Memory B cell (primary cell): ENCODE data around the gene CACNA1G.

Experiments used
- ATAC-seq: fragments of 150-1000 bp; cut with Tn5 transposase; 2 replicates; pipeline ENCODE4 v1.10.0; 2021; ENCODE audit warnings: low read depth, mild to moderate bottlenecking, moderate library complexity
- DNase-seq, 2 donors: peaks; one replicate each; pipeline ENCODE4 v3.0.0; 2022; ENCODE audit warnings: low spot score in 2 of 2
- H3K27ac Mint-ChIP-seq: one replicate; pipeline ENCODE4 v1.8.0; 2022; ENCODE audit warnings: mild to moderate bottlenecking, moderate library complexity, mixed read lengths
- H3K27me3 Mint-ChIP-seq: one replicate; pipeline ENCODE4 v1.8.0; 2022; ENCODE audit warnings: mixed read lengths
- H3K36me3 Mint-ChIP-seq: one replicate; pipeline ENCODE4 v1.8.0; 2022; ENCODE audit warnings: mild to moderate bottlenecking, mixed read lengths
- H3K4me1 Mint-ChIP-seq: one replicate; pipeline ENCODE4 v1.8.0; 2022; ENCODE audit warnings: mixed read lengths
- H3K4me3 Mint-ChIP-seq: one replicate; pipeline ENCODE4 v1.8.0; 2022; ENCODE audit warnings: mild to moderate bottlenecking, moderate library complexity, mixed read lengths
- H3K9me3 Mint-ChIP-seq: one replicate; pipeline ENCODE4 v1.8.0; 2022; ENCODE audit warnings: mixed read lengths

The CACNA1G gene

DNA sequence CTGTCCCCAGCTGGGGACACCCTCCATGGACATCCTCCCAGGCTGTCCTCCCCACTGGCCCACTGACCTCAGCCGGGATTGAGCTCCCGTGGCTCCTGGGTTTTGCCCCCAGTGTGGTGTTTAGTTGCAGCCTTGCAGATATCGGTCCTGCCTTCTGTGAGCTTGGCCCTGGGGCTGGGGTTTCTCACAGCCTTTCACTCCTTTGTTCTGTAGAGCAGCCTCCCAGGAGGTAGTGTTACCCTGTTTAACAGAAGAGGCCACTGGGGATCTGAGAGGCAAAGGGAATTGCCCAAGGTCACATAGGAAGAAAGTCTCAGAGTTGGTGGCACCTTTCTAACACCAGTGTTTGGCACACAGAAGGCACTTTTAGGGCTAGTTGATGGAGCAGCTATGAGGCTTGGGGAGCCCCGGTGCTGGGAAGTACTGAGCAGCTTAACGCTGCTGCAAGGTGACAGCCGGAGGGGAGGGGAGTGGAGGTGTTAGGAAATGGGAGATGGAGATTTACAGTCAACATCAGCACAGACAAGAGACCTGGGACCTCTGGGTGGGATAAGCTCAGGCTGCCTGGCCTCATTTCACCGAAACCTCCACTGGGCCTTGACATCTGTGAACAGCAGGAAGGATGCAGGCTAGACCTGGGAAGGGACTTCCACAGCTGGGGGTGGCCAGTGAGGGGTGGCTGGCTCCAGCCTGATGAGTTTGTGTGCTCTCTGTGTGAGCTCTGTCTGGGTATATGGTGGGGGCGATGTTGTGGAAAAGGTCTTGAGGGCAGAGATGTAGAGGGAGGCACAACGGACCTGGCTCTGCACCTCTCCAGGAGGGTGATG lies 26.1 kb downstream of the CACNA1G start:
- H3K9me3 Mint-ChIP-seq = no peaks in the 10 kb centered on the region

DNA sequence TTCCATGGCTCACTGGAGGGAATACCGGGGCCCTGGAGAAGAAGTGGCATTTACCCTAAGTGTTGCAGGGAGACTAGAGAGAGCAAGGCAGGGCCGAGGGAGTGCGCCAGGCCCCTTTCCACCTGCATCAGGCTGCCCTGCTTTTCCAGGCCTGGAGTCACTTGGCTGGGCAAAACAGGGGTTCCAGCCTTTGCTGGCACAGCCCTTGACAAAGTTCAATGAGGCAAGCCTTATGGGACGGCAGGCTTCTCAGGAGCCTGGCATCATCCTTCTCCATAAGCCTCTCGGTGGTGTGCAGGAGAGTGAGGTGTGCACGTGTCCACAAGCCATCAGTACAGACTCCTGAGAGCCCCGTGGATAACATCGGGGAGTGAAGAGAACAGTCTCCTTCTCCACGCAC lies 27.1 kb downstream of the CACNA1G start:
- H3K27me3 Mint-ChIP-seq = peaks cover 16% of the 10 kb centered on the region
- H3K4me3 Mint-ChIP-seq = no peak overlapping the region
- H3K36me3 Mint-ChIP-seq = no peaks in the 10 kb centered on the region
- no peak for ATAC-seq
- no peak overlapping the region for H3K27ac Mint-ChIP-seq
- no peaks in the 10 kb centered on the region for H3K4me1 Mint-ChIP-seq
- no peaks in the 10 kb centered on the region for H3K9me3 Mint-ChIP-seq
- no peak for DNase-seq

More for the DNA sequence above, 26.1 kb downstream of the CACNA1G start:
- Mint-ChIP-seq H3K4me1 (no peaks in the 10 kb centered on the region), H3K36me3 (no peaks in the 10 kb centered on the region), H3K27ac (no peak overlapping the region), H3K4me3 (no peak overlapping the region), H3K27me3 (peaks cover 22% of the 10 kb centered on the region)
- ATAC-seq (no peak), DNase-seq (no peak)

DNA sequence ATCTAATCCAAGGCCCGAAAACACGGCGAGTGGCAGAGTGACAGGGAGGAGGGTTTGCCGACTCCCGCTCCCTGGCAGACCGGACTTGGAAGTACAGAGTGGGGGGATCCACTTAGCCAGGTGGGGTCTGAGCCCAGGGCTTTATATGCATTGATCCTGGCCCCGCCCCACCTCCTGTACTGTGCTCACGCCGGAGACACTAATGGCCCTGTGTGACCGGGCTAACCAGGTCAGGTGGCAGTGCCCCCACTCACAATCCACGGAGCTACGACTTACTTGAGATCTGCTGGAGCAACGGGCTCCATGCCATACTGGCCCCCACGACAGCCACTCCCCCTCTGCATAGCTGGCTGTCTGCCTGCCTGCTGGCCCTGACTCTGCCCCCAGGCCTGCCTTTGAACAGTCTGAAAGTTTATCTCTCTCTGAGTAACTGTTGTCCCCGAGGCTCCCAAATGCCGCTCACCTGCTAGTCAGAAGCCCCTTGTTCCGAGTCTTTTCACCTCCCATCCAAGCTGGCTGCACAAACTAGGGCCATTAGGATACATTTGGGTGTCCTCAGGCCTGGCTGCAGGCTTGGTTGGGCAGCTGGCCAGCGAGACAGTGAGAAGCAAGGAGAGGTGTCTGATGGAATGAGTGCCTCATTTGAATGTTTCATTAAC lies 28.0 kb downstream of the CACNA1G start:
- Mint-ChIP-seq H3K27me3 (peaks cover 15% of the 10 kb centered on the region), H3K36me3 (no peaks in the 10 kb centered on the region), H3K4me1 (no peaks in the 10 kb centered on the region), H3K27ac (no peak overlapping the region), H3K4me3 (no peak overlapping the region), H3K9me3 (no peaks in the 10 kb centered on the region)
- no peak for DNase-seq
- no peak for ATAC-seq

DNA sequence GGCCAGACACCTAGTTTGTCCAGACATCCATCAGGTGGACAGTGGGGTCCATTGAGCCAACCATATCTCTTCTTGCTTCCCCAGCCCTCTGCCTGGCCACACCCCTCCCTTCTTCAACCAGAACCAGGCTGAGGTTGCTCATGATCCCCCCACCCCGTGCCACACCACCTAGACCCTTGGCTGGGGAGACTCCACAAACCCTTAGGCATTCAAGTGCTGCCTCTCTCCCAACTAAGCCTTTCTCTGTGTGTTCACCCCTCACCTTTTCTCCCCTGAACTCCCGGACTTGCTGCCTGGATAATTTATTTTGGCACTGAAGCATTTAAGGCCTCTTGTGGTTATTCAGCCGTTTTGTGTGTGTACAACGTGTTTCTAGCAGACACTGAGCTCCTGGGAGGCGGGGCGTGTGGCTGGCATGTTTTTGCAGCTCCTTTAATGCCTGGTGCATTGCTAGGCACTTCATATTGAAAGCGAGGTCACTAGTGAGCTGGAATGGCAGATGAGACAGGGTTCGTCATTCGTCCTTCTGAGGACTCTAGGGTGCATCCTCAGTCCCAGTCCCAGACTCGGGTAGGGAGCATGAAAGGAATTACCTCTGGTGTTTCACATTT lies 28.7 kb downstream of the CACNA1G start:
- Mint-ChIP-seq H3K27me3 (peaks cover 10% of the 10 kb centered on the region), H3K9me3 (no peaks in the 10 kb centered on the region)

DNA sequence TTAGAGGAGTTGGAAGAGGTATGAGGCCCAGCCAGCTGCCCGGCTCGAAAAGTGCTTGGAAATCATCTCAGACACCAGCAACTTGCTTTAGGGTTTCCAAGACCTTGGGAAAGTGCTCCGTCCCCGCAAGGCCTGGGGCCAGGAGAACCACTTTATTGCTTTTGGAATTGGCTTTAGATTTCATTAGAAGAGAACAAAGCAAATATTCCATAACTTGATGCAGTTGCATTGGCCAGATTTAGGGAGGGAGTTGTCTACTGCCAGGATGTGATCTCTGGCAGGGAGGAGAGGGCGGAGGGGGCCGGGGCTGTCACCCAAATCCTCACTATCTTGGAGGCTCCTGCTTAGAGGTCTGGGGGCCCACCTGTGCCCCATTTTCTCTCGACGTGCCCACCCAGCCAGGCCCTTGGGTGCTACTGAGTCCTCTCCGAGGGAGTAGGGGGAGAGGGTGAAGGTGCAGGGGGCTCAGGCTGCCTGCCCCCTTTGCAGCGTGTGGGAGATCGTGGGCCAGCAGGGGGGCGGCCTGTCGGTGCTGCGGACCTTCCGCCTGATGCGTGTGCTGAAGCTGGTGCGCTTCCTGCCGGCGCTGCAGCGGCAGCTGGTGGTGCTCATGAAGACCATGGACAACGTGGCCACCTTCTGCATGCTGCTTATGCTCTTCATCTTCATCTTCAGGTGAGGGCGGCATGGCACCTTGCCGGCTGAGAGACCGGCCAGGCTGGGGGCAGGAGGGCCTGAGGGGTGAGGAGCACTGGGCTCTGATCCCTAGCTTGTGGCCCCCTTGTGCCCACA lies 30.6 kb downstream of the CACNA1G start:
- DNase-seq = no peak
- no peaks in the 10 kb centered on the region for H3K36me3 Mint-ChIP-seq
- H3K4me1 Mint-ChIP-seq = no peaks in the 10 kb centered on the region
- ATAC-seq = no peak
- no peak overlapping the region for H3K27ac Mint-ChIP-seq
- no peak overlapping the region for H3K4me3 Mint-ChIP-seq
- H3K27me3 Mint-ChIP-seq = peaks cover 12% of the 10 kb centered on the region
- H3K9me3 Mint-ChIP-seq = no peaks in the 10 kb centered on the region

More for the DNA sequence above, 28.7 kb downstream of the CACNA1G start:
- no peaks in the 10 kb centered on the region for H3K36me3 Mint-ChIP-seq
- H3K4me1 Mint-ChIP-seq = no peaks in the 10 kb centered on the region
- no peak overlapping the region for H3K4me3 Mint-ChIP-seq
- no peak overlapping the region for H3K27ac Mint-ChIP-seq
- DNase-seq = no peak
- no peak for ATAC-seq

DNA sequence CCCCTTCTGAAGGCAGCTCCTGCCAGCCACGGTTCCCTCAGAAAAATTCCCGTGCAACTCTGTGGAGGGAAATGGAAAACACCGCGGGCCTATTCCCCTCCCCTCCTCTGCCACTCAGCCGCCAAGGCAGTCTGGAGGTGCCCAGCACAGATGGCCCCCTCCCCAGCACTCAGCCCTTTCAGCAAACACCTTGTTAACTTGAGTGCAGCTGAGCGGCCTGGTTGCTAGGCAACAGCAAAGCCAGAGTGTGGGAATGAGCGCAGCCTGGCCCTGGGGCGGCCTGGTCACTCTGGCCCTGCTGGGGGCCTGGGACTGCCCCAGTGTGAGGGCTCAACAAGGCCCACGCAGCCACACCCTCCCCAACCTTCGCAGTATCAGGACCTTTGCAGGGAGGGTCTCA lies 32.8 kb downstream of the CACNA1G start:
- no peak for ATAC-seq
- no peaks in the 10 kb centered on the region for H3K36me3 Mint-ChIP-seq
- no peak overlapping the region for H3K4me3 Mint-ChIP-seq
- H3K9me3 Mint-ChIP-seq = no peaks in the 10 kb centered on the region
- no peak overlapping the region for H3K27ac Mint-ChIP-seq
- H3K4me1 Mint-ChIP-seq = no peaks in the 10 kb centered on the region
- H3K27me3 Mint-ChIP-seq = peaks cover 11% of the 10 kb centered on the region
- no peak for DNase-seq

DNA sequence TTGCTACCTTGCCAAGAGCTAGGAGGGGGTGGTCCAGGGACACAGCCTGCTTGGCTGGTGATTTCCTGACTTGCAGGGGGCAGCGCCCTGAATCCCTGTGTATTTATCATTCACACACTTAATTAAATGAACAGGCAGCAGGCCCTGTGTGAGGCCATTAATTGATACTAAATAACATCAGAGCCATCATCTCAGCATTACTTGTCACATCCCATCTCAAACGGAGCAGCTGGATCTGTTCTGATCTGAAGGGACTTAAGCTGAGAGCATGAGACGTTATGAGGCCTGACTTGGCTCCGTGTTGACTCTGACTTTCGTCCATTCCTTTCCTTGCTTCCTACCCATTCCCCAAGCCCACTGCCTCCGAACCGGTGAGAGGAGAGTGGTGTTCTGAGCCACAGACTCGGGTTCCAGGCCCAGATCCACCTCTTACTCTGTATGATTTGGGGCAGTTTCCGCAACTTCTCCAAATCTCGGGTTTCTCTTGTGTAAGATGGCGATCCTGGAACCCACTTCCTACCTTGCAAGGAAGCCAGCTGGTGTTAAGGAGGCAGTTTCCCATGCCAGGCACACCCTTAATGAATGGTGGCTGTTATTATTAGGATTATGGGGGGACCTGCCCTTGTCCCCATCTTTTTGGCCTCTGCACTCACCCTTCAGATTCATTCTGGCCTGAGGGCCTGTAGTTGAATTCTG lies 33.8 kb downstream of the CACNA1G start:
- H3K4me1 Mint-ChIP-seq = peaks cover 3% of the 10 kb centered on the region
- H3K27ac Mint-ChIP-seq = no peak overlapping the region

DNA sequence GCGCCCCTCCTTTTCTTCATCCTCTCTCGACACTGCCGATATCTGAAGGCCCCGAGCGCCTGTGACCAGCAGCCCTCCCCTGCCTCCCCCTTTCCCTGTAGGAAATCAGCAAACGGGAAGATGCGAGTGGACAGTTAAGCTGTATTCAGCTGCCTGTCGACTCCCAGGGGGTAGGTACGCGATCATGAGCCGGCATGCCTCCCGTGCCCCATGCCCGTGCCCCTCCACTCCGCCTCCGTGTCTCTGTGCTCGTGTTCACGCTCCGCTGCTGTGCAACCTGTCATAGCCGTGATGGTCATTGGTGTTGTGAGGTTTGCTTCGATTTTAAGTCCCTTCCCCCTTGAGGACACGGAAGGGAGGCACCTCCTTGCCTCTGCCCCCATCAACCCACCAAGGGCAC lies 34.4 kb downstream of the CACNA1G start:
- Mint-ChIP-seq H3K4me1 (peaks cover 3% of the 10 kb centered on the region), H3K27ac (no peak overlapping the region), H3K9me3 (no peaks in the 10 kb centered on the region), H3K36me3 (no peaks in the 10 kb centered on the region), H3K27me3 (peaks cover 13% of the 10 kb centered on the region), H3K4me3 (no peak overlapping the region)
- ATAC-seq (no peak), DNase-seq (no peak)

More for the DNA sequence above, 33.8 kb downstream of the CACNA1G start:
- no peak overlapping the region for H3K4me3 Mint-ChIP-seq
- no peaks in the 10 kb centered on the region for H3K9me3 Mint-ChIP-seq
- ATAC-seq = no peak
- peaks cover 13% of the 10 kb centered on the region for H3K27me3 Mint-ChIP-seq
- no peaks in the 10 kb centered on the region for H3K36me3 Mint-ChIP-seq
- DNase-seq = no peak

DNA sequence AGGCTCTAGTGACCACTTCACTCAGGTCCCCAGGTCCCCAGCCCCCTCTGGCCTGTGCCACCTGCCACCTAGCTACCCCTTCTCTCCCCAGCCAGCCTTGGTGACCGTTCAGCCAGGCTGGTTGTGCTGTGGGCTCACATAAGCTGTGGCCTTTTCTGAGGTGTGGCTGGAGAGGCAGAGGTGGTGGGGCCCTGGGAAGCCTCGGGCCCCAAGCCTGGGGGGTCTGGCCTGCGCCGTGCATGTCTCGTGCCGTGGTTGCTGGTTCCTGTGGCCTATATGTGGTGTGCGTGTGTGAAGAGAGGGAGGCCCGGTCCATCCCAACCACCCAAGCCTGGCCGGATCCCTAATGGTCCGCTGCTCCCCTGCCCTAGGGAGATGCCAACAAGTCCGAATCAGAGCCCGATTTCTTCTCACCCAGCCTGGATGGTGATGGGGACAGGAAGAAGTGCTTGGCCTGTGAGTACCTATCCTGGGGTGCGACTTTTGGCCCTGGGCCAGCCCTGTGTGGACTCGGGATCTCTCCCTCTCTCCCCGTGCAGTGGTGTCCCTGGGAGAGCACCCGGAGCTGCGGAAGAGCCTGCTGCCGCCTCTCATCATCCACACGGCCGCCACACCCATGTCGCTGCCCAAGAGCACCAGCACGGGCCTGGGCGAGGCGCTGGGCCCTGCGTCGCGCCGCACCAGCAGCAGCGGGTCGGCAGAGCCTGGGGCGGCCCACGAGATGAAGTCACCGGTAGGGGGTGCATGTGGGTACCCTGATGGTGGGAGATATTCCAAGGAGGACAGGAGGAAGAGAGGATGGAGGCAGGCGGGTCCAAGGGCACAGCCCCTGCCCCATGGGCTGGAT lies 35.9 kb downstream of the CACNA1G start:
- Mint-ChIP-seq H3K4me1 (peaks cover 3% of the 10 kb centered on the region), H3K27ac (no peak overlapping the region), H3K36me3 (no peaks in the 10 kb centered on the region), H3K9me3 (no peaks in the 10 kb centered on the region), H3K4me3 (no peak overlapping the region), H3K27me3 (peaks cover 18% of the 10 kb centered on the region)
- no peak for ATAC-seq
- DNase-seq = no peak

DNA sequence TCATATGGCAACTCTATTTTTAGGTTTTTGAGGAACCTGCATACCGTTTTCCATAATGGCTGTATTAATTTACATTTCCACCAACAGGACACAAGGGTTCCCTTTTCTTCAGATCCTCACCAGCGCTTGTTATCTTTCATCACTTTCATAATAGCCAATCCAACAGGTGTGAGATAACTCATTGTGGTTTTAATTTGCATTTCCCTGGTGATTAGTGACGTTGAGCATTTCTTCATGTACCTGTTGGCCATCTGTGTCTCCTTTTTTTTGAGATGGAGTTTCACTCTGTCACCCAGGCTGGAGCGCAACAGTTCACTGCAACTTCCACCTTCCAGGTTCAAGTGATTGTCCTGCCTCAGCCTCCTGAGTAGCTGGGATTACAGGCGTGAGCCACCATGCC lies 38.0 kb downstream of the CACNA1G start:
- H3K27ac Mint-ChIP-seq = no peak overlapping the region
- ATAC-seq = peak; percentile 81
- H3K36me3 Mint-ChIP-seq = no peaks in the 10 kb centered on the region
- no peaks in the 10 kb centered on the region for H3K9me3 Mint-ChIP-seq
- no peak overlapping the region for H3K4me3 Mint-ChIP-seq
- peaks cover 3% of the 10 kb centered on the region for H3K4me1 Mint-ChIP-seq
- H3K27me3 Mint-ChIP-seq = peaks cover 24% of the 10 kb centered on the region
- no peak for DNase-seq

DNA sequence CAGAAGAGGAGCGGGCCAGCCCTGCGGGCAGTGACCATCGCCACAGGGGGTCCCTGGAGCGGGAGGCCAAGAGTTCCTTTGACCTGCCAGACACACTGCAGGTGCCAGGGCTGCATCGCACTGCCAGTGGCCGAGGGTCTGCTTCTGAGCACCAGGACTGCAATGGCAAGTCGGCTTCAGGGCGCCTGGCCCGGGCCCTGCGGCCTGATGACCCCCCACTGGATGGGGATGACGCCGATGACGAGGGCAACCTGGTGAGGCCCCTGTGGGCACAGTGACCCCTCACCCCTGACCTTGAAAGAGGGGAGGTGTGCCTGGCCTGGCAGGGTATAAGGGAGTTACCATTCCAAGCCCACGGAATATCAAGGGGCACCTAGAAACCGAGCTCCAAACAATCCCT lies 39.1 kb downstream of the CACNA1G start:
- Mint-ChIP-seq H3K9me3 (no peaks in the 10 kb centered on the region), H3K4me3 (no peak overlapping the region), H3K27me3 (peaks cover 27% of the 10 kb centered on the region), H3K36me3 (no peaks in the 10 kb centered on the region), H3K27ac (no peak overlapping the region), H3K4me1 (peaks cover 3% of the 10 kb centered on the region)
- ATAC-seq (no peak), DNase-seq (no peak)

DNA sequence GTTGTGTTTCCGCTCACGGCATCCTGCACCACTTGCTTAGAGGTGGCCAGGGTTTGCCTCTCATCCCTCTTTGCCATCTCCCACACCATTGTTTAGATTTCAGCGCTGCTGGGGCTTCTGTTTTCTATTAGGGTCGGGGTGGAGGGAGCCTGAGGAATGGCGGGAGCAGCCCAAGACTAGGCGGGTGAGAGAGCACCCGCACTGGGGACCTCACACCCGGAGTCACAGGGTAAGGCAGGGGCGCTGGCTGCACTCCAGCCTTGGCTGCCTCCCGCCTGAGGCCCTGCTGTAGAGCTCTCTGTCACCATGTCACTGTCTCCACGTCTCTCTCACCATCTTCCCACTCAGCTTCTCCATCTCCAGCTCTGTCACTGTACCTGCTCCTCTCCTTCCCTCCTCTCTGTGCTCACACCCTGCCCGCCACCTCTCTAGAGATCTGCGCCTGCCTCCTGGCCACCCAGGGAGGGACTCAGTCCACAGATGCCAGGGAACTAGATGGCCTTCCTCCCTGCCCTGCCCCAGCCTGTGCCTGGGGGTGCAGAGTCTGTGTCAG lies 41.4 kb downstream of the CACNA1G start:
- no peaks in the 10 kb centered on the region for H3K9me3 Mint-ChIP-seq
- H3K4me3 Mint-ChIP-seq = no peak overlapping the region
- no peak overlapping the region for H3K27ac Mint-ChIP-seq
- H3K4me1 Mint-ChIP-seq = peaks cover 3% of the 10 kb centered on the region
- no peak for ATAC-seq
- peaks cover 31% of the 10 kb centered on the region for H3K27me3 Mint-ChIP-seq
- DNase-seq = no peak
- no peaks in the 10 kb centered on the region for H3K36me3 Mint-ChIP-seq
